LNCaP clone FGC (cell line): ENCODE results near the gene PLXNC1.

Source experiments
- DNase-seq: peaks from one replicate; pipeline ENCODE4 v3.0.0-alpha.2; 2011; ENCODE audit warnings: low read depth
- H3K4me3 ChIP-seq: 2 replicates; pipeline ENCODE4 v1.5.1; 2011; ENCODE audit warnings: mild to moderate bottlenecking, low read depth, low read length, control low read depth
- CTCF ChIP-seq: IDR thresholded peaks from 2 replicates; pipeline ENCODE4 v1.5.1; 2012; ENCODE audit warnings: mild to moderate bottlenecking; ENCODE audit not compliant: control insufficient read depth, insufficient read depth; ENCODE audit errors: extremely low read depth

The PLXNC1 gene

GRCh38 chr12:94148739-94149118, 352 bp downstream of the PLXNC1 start:
- no peak overlapping the region; the same call in 1 of the 2 replicates for H3K4me3 ChIP-seq
- DNase-seq = no peak
- no peak for TF ChIP-seq CTCF

GRCh38 chr12:94149119-94149780, 873 bp downstream of the PLXNC1 start:
- DNase-seq = no peak
- peak; percentile 29 for TF ChIP-seq CTCF
- H3K4me3 ChIP-seq = no peak overlapping the region; the same call in 1 of the 2 replicates

GRCh38 chr12:94149781-94150239, 1.4 kb downstream of the PLXNC1 start:
- TF ChIP-seq CTCF = no peak
- DNase-seq = no peak
- no peak overlapping the region for H3K4me3 ChIP-seq

- TF ChIP-seq CTCF = no peak
- no peak overlapping the region for H3K4me3 ChIP-seq
- no peak for DNase-seq
These were observed 2.1 kb downstream of the PLXNC1 start for GRCh38 chr12:94150240-94151121.

GRCh38 chr12:94151582-94151981, 3.2 kb downstream of the PLXNC1 start:
- no peak overlapping the region for H3K4me3 ChIP-seq
- TF ChIP-seq CTCF = no peak
- DNase-seq = no peak

- peak; percentile 80 for DNase-seq
- TF ChIP-seq CTCF = no peak
- no peak overlapping the region for H3K4me3 ChIP-seq
These were observed 4.1 kb downstream of the PLXNC1 start for GRCh38 chr12:94152292-94153078.
